ENCODE data around the gene ARHGEF33.
A peak's percentile ranks its signal among the peaks of the same experiment; 100 is the strongest.

ARHGEF33 gene

DNA sequence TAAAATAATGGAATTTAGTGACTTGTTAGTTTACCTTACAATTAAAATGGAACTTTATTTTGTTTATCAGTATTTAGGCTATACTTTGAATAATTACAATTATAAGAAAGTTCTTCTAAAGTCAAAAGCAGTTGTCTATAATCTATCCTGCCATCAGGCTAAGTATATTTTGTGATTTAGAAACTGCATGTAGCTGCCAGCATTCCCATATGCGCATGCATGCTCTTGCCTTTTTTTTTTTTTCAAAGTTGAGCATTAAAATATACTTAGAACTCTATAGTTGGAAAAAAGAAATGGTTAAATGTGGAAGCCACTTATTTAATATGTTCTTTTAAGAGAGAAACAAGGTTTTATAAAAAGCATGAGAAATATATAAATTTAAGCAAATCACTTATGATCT, 99.0 kb downstream of the ARHGEF33 start:
- ATAC-seq (replicated peaks) (no peak), DNase-seq (no peak)
- Mint-ChIP-seq H3K9me3 (no peaks in the 10 kb centered on the region), H3K27ac (no peak overlapping the region), H3K27me3 (no peaks in the 10 kb centered on the region), H3K4me1 (no peaks in the 10 kb centered on the region), H3K4me3 (no peak overlapping the region), H3K36me3 (peaks cover 17 to 22% of the 10 kb centered on the region in 2 donors)

DNA sequence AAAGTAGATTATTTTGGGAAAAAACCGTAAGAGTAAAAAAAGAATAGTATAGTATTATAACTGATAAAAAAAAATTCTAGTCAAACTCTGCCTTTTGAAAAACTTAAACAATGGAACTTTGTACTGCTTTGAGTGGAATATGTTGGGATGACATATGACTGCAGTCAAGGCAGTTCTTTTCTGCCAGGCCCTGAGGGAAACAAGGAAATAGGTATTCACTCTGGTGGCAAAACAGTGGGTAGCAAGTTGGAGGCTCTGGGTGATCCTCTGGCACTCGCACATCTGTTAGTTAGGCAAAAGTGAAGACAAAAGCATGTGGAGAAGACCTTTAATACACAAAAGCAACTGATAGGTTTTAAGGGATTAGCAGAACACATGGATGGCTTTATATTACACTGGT, 102.2 kb downstream of the ARHGEF33 start:
- ATAC-seq (replicated peaks) = no peak
- DNase-seq = no peak
- no peak overlapping the region for H3K27ac Mint-ChIP-seq
- peaks cover 8 to 18% of the 10 kb centered on the region in 2 donors for H3K36me3 Mint-ChIP-seq
- H3K27me3 Mint-ChIP-seq = no peaks in the 10 kb centered on the region
- no peak overlapping the region for H3K4me3 Mint-ChIP-seq
- no peaks in the 10 kb centered on the region for H3K4me1 Mint-ChIP-seq
- H3K9me3 Mint-ChIP-seq = no peaks in the 10 kb centered on the region

DNA sequence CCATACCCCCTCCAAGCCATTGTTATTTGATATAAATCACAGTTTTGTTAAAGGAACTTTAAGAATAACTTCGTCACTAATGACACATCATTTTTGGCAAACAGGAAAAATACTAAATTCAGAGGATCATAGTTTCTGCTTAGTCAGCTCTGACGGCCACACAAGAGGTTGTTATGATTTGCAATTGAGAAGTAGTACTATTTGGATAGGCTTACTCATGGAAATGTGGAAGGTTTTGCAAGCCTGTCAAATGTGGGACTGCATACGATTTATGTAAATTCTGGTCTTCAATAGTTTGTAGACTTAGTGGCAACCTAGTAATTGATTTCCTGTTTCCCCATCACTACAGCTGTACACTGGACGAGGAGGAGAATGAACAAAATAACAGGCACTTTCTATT, 108.1 kb downstream of the ARHGEF33 start:
- no peak overlapping the region for H3K4me3 Mint-ChIP-seq
- H3K27me3 Mint-ChIP-seq = no peaks in the 10 kb centered on the region
- H3K36me3 Mint-ChIP-seq = peaks cover 26 to 37% of the 10 kb centered on the region in 2 donors
- no peaks in the 10 kb centered on the region for H3K4me1 Mint-ChIP-seq
- no peak overlapping the region for H3K27ac Mint-ChIP-seq
- DNase-seq (no peak), ATAC-seq (replicated peaks) (no peak)
- H3K9me3 Mint-ChIP-seq = no peaks in the 10 kb centered on the region

DNA sequence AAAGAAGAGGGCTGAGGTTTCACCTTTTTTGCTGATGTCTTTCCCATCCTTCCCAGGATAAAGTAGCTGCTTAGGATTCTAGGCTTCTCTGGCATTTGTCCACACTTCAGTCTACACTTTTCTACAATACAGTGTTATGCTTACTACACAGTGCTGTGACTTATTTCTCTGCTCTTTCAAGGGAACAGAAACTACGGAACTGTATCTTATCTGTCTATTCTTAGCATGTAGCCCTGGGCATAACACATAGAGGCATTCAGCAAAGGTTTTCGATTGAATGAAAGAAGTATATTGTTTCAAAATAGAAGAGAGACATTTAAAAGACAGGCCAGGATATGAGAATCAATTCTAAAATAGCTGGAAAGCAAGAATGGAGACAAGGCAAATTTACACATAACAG, 110.9 kb downstream of the ARHGEF33 start:
- no peak for ATAC-seq (replicated peaks)
- peaks cover 26 to 33% of the 10 kb centered on the region in 2 donors for H3K36me3 Mint-ChIP-seq
- H3K27ac Mint-ChIP-seq = no peak overlapping the region
- no peaks in the 10 kb centered on the region for H3K27me3 Mint-ChIP-seq
- DNase-seq = no peak
- no peak overlapping the region for H3K4me3 Mint-ChIP-seq
- H3K4me1 Mint-ChIP-seq = peaks cover 0 to 2% of the 10 kb centered on the region in 2 donors
- H3K9me3 Mint-ChIP-seq = no peaks in the 10 kb centered on the region

DNA sequence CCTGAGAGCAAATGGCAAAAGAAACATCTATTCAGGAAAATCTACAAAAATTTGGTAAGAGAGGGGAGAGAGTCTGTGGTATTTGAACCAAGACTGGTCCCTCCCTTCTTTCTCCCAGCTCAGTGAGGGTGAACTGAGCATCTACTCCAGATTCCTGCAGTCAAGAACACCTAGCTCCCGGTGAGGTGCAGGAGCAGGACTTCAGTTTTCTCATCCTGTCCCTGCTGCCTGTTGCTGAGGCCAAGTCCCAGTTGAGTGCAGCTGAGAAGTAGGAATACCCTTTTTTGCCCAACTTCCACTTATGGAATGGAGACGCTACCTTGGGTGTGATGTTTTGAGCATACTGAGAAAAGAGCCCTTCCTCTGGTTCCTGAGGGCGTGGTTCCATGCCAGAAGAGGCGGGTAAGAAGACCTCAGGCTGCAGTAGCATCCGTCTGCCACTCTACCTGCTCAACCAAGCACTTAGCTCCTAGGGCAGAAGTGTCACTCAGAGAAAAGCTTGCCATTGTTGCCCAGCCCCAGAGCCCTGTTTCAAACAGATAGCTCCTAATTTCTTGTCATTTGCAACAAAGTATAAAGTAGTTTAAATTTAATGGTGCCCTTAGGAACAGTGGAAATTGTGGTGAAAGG, 118.3 kb downstream of the ARHGEF33 start:
- ATAC-seq (replicated peaks) (peak; percentile 53 to 69), DNase-seq (no peak)
- Mint-ChIP-seq H3K4me3 (no peak overlapping the region), H3K27me3 (no peaks in the 10 kb centered on the region), H3K4me1 (peaks cover 5 to 24% of the 10 kb centered on the region in 2 donors), H3K36me3 (peaks cover 25 to 43% of the 10 kb centered on the region in 2 donors), H3K9me3 (peaks cover 0 to 1% of the 10 kb centered on the region in 2 donors), H3K27ac (no peak overlapping the region)

DNA sequence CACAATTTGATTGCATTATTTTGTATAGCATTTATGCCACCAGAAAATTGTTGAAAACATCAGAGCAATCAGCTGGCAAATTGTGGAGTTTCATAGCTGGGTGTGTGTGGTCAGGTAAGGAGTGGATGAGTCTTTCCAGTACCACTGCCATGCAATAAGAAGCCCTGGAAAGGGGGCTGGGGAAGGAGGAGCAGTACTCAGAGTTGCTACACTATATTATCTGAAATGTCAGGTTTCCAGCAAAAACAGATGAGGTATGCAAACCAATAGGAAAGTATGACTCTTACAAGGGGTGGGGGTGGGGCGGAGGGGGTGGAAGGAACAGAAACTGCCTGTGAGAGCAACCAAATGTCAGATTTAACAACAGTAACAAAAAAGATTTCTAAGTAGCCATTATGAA, 119.0 kb downstream of the ARHGEF33 start:
- ATAC-seq (replicated peaks) = peak; percentile 69 to 80
- Mint-ChIP-seq H3K36me3 (peaks cover 27 to 48% of the 10 kb centered on the region in 2 donors), H3K27ac (peak overlapping the region; percentile 75), H3K27me3 (no peaks in the 10 kb centered on the region), H3K4me1 (peaks cover 5 to 24% of the 10 kb centered on the region in 2 donors), H3K9me3 (peaks cover 0 to 1% of the 10 kb centered on the region in 2 donors), H3K4me3 (peak overlapping the region; percentile 28 to 34)
- DNase-seq = no peak

DNA sequence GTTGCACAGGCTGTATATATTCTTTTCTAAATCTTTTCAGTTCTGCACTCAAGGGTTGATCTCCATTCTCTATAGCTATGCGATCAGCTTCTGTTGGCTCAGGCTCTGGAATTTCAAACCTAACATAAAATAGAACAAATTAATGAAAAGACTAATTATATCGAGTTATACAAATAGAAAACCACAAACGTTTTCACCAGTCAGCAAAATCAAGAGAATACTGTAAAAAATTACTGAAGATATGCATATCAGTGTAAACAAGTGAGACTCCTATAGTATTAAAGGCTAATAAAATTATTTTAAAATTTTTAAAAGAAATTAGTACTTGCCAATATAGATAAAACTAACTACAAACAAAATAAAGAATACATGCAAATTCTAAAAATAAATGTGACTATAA, 124.2 kb downstream of the ARHGEF33 start:
- H3K9me3 Mint-ChIP-seq = peaks cover 0 to under 1% of the 10 kb centered on the region in 2 donors
- H3K4me3 Mint-ChIP-seq = no peak overlapping the region
- H3K27ac Mint-ChIP-seq = no peak overlapping the region
- H3K27me3 Mint-ChIP-seq = no peaks in the 10 kb centered on the region
- ATAC-seq (replicated peaks) (no peak), DNase-seq (no peak)
- H3K36me3 Mint-ChIP-seq = peaks cover 17 to 30% of the 10 kb centered on the region in 2 donors
- H3K4me1 Mint-ChIP-seq = peaks cover 1 to 3% of the 10 kb centered on the region in 2 donors

DNA sequence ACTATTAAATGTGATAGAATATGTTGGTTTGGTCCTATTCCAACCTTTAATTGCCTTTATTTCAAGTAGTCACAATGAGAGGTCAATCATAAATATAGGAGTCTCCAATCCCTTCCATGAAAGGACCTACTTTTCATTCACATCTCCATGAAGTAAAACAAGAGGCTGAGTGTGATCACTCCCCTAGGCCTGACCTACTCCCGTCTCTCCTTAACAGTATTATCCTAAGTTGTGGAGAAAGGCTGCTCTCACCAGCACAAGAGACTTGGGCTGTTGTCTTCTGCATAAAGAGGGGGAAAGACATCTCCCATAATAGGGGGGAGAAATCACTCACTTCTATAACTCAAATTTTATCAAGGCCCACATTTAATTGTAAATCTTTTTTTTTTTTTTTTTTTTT, 125.7 kb downstream of the ARHGEF33 start:
- H3K27me3 Mint-ChIP-seq = no peaks in the 10 kb centered on the region
- ATAC-seq (replicated peaks) (no peak), DNase-seq (no peak)
- H3K36me3 Mint-ChIP-seq = peaks cover 12 to 20% of the 10 kb centered on the region in 2 donors
- H3K4me3 Mint-ChIP-seq = no peak overlapping the region
- no peak overlapping the region for H3K27ac Mint-ChIP-seq
- H3K9me3 Mint-ChIP-seq = no peaks in the 10 kb centered on the region
- no peaks in the 10 kb centered on the region for H3K4me1 Mint-ChIP-seq

DNA sequence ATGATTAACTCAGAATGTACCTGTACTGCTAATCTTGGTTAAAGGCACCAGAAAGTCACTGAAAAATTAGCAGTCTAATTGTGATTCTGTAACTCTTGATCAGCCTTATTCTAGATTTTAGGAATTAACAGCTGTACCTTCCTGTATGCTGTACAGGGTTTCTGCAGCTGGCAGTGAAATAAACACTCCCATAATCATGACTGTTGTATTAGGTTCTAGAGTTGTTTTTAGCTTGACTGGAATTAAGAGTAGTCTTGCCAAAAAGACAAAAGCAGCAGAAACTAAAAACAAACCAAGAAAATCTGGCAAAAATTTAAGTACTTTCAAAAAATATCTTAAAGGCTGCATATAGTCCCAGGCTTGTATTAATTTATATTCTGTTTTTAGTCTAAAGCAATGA, 127.7 kb downstream of the ARHGEF33 start:
- H3K9me3 Mint-ChIP-seq = no peaks in the 10 kb centered on the region
- no peak for ATAC-seq (replicated peaks)
- H3K36me3 Mint-ChIP-seq = peaks cover 7 to 11% of the 10 kb centered on the region in 2 donors
- no peaks in the 10 kb centered on the region for H3K4me1 Mint-ChIP-seq
- DNase-seq = no peak
- no peak overlapping the region for H3K27ac Mint-ChIP-seq
- H3K4me3 Mint-ChIP-seq = no peak overlapping the region
- H3K27me3 Mint-ChIP-seq = no peaks in the 10 kb centered on the region

DNA sequence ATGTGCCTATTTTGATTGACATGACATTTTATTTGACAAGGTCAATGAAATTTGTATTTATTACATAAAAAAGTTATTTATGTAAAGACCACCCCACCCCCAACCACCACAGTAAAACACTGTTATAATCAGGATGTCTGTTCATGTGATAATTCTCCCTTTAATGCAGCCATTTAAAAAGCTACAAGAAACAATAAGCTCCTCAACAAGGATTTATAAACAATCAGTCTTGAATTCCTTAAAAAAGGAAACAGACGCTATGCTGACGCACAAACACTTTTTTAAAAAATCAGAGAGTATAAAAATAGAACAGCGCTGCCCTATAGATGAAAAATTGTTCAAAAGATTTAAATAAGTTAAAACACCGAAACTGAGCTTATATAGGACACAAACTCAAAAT, 129.0 kb downstream of the ARHGEF33 start:
- Mint-ChIP-seq H3K9me3 (no peaks in the 10 kb centered on the region), H3K36me3 (peaks cover 10 to 11% of the 10 kb centered on the region in 2 donors), H3K4me1 (no peaks in the 10 kb centered on the region), H3K27me3 (no peaks in the 10 kb centered on the region), H3K4me3 (no peak overlapping the region), H3K27ac (no peak overlapping the region)
- DNase-seq = no peak
- no peak for ATAC-seq (replicated peaks)

DNA sequence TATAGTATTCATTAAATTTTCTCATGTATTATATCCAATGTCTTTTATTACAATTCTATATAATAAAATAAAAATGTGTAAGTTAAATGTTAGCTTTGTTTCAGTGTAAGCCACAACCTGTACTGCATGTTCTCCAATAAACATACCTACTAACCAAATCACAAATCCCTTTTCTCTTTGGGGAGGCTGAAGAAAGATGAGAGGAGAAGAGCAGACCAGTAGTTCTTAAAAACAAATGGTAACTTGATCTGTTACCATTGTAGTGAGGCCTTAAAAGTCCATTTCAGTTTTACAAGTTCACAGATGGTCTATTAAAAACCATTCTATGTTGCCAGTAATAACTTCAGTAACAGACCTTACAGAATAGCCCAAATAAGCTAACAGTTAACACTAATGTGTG, 130.7 kb downstream of the ARHGEF33 start:
- no peak for DNase-seq
- Mint-ChIP-seq H3K27me3 (no peaks in the 10 kb centered on the region), H3K4me1 (no peaks in the 10 kb centered on the region), H3K36me3 (peaks cover 10 to 11% of the 10 kb centered on the region in 2 donors), H3K9me3 (no peaks in the 10 kb centered on the region), H3K4me3 (no peak overlapping the region), H3K27ac (no peak overlapping the region)
- no peak for ATAC-seq (replicated peaks)

DNA sequence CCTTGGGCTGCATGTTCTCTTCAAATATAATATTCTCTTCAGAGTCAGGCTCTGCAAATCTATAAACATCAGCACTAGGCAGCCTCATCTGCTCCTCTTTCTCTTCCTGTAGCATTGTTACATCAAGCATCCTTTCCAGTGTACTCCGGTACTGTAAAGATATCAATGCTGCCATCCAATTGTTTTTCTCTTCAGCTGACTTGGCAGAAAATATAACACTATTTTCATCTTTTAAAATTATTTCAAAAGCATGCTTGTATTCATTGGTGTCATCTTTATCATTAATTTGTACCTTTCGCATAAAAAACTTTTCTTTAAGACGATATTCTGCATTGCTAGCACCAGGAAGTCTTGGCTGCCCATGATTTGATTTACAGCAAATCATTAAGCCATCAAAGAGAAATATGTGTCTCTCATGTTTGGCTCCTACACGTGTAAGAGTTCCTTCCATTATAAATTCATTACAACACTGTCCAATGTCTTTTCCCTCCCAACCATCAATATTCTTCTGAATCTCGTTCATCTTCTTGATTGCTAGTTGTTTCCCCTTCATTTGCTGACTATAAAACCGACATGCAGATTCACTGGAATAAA, 133.1 kb downstream of the ARHGEF33 start:
- Mint-ChIP-seq H3K27ac (no peak overlapping the region), H3K4me3 (no peak overlapping the region), H3K36me3 (peaks cover 10 to 11% of the 10 kb centered on the region in 2 donors), H3K27me3 (no peaks in the 10 kb centered on the region), H3K4me1 (no peaks in the 10 kb centered on the region), H3K9me3 (no peaks in the 10 kb centered on the region)
- ATAC-seq (replicated peaks) (no peak), DNase-seq (no peak)

DNA sequence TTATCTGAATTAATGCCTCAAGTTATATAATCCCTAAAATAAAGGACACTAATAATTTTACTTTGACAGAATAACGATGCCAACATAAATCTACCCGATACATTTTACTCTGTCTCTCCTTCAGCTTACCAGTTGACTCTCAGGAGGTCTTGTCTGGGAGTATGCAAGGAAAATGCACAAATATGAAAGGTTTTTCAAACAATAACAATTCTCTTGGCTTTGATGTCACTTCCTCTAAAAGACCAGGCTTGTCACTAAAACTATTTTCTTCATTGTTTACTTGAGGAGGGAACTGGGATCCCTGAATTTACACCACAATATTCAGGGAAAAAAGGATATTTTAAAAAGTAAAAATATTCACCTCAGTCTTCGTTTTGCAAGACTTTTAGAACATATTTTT, 134.0 kb downstream of the ARHGEF33 start:
- Mint-ChIP-seq H3K4me3 (no peak overlapping the region), H3K4me1 (no peaks in the 10 kb centered on the region), H3K9me3 (no peaks in the 10 kb centered on the region), H3K36me3 (peaks cover 15 to 17% of the 10 kb centered on the region in 2 donors), H3K27ac (no peak overlapping the region), H3K27me3 (no peaks in the 10 kb centered on the region)
- ATAC-seq (replicated peaks) (no peak), DNase-seq (no peak)

DNA sequence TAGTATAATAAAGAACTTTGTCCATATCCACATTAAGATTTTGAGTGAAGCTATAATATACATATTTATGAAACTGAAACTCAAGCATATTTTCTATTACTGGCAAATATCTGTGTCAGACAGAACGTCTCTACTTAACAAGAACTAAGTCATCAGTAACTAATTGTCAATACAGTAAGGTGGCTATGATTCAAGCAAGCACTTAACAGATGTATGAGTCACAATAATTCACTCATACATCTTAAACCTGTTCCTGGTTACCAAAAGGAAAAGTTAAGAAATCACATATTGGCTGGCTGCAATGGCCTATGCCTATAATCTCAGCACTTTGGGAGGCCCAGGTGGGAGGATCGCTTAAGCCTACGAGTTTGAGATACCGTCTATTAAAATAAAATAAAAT, 135.2 kb downstream of the ARHGEF33 start:
- H3K27me3 Mint-ChIP-seq = no peaks in the 10 kb centered on the region
- H3K27ac Mint-ChIP-seq = no peak overlapping the region
- H3K4me1 Mint-ChIP-seq = no peaks in the 10 kb centered on the region
- no peak for DNase-seq
- peaks cover 10 to 12% of the 10 kb centered on the region in 2 donors for H3K36me3 Mint-ChIP-seq
- no peaks in the 10 kb centered on the region for H3K9me3 Mint-ChIP-seq
- H3K4me3 Mint-ChIP-seq = no peak overlapping the region
- no peak for ATAC-seq (replicated peaks)

All from stimulated activated naive B cell treated with anti-CD40 and anti-IgM and Interleukin-4, amounts not matched to agents 10 μg/mL and 1 μg/mL and 100 μg/mL, for 72 hours (primary cell).